ENCODE data around the gene SLC6A13. TPM values are rescaled to one million over a fixed set of nuclear protein-coding genes. Genes with fewer than 3 reads are reported as not detected.
A peak's percentile ranks its signal among the peaks of the same experiment; 100 is the strongest.

The SLC6A13 gene
- total RNA-seq, 2 experiments from 2014 or later, result 0.11 to 0.60 TPM

- no peak for DNase-seq
- intact Hi-C loops (cut with DNase I, micrococcal nuclease), result no loop called here
- H3K36me3 Mint-ChIP-seq (ENCODE audit: low read depth), result no peaks in the 10 kb centered on the region
- Histone ChIP-seq H3K9me3 (ENCODE audit: control insufficient read depth in 1 of 2, insufficient read depth in 1 of 2, low read length in 2 of 2) (peaks cover 0 to 5% of the 10 kb centered on the region in 2 experiments), H3K27ac (ENCODE audit: low read depth in 1 of 2, low read length in 2 of 2) (no peak overlapping the region), H3K36me3 (ENCODE audit: insufficient read depth, low read length) (no peaks in the 10 kb centered on the region), H3K27me3 (ENCODE audit: control insufficient read depth in 1 of 2, insufficient read depth in 2 of 2, low read length in 2 of 2) (peaks cover 14 to 31% of the 10 kb centered on the region in 2 experiments), H3K4me3 (ENCODE audit: low read length) (no peak overlapping the region), H3K4me1 (ENCODE audit: insufficient read depth, low read length) (no peaks in the 10 kb centered on the region)
- no peak for ATAC-seq (ENCODE audit: poor library complexity)
- POLR2A ChIA-PET, result no interaction called here
- H3K27ac Mint-ChIP-seq, result no peak overlapping the region
- TF ChIP-seq CTCF (IDR thresholded peaks at IDR 0.05), result no peak
- no peaks in the 10 kb centered on the region for H3K9me3 Mint-ChIP-seq
- peaks cover 35% of the 10 kb centered on the region for H3K27me3 Mint-ChIP-seq
- no peak overlapping the region for H3K4me3 Mint-ChIP-seq
- CTCF ChIA-PET, result no interaction called here
- H3K4me1 Mint-ChIP-seq (ENCODE audit: low read depth), result no peaks in the 10 kb centered on the region
These were observed 47.5 kb downstream of the SLC6A13 start for GRCh38 chr12:215116-215515.

- Mint-ChIP-seq H3K27me3 (peaks cover 40% of the 10 kb centered on the region), H3K4me1 (ENCODE audit: low read depth) (no peaks in the 10 kb centered on the region), H3K4me3 (no peak within 1 kb of the TSS), H3K27ac (no peak within 1 kb of the TSS), H3K36me3 (ENCODE audit: low read depth) (no peaks in the 10 kb centered on the region), H3K9me3 (no peaks in the 10 kb centered on the region)
- ChIA-PET CTCF (no interaction called here), POLR2A (no interaction called here)
- Histone ChIP-seq H3K27ac (ENCODE audit: low read depth in 1 of 2, low read length in 2 of 2) (no peak within 1 kb of the TSS), H3K4me1 (ENCODE audit: insufficient read depth, low read length) (no peaks in the 10 kb centered on the region), H3K36me3 (ENCODE audit: insufficient read depth, low read length) (no peaks in the 10 kb centered on the region), H3K27me3 (ENCODE audit: control insufficient read depth in 1 of 2, insufficient read depth in 2 of 2, low read length in 2 of 2) (peaks cover 14 to 31% of the 10 kb centered on the region in 2 experiments), H3K4me3 (ENCODE audit: low read length) (no peak within 1 kb of the TSS), H3K9me3 (ENCODE audit: control insufficient read depth in 1 of 2, insufficient read depth in 1 of 2, low read length in 2 of 2) (peaks cover 0 to 5% of the 10 kb centered on the region in 2 experiments)
- intact Hi-C loops (cut with DNase I, micrococcal nuclease), result no loop called here
- no peak for TF ChIP-seq CTCF (IDR thresholded peaks at IDR 0.05)
- peak in 1 of 14 experiments; percentile 29 for DNase-seq
- no peak for ATAC-seq (ENCODE audit: poor library complexity)
These were observed 48.5 kb downstream of the SLC6A13 start, which contains the start of gene SLC6A12 for GRCh38 chr12:214003-214741. TSS of gene SLC6A12 (minus strand) at chr12:214157. CDS start at chr12:209986, 4,171 bp downstream.

- no peak for DNase-seq
- no peak overlapping the region for H3K27ac Mint-ChIP-seq
- H3K9me3 Mint-ChIP-seq, result no peaks in the 10 kb centered on the region
- Histone ChIP-seq H3K9me3 (ENCODE audit: control insufficient read depth in 1 of 2, insufficient read depth in 1 of 2, low read length in 2 of 2) (peaks cover 0 to 5% of the 10 kb centered on the region in 2 experiments), H3K36me3 (ENCODE audit: insufficient read depth, low read length) (no peaks in the 10 kb centered on the region), H3K4me1 (ENCODE audit: insufficient read depth, low read length) (no peaks in the 10 kb centered on the region), H3K4me3 (ENCODE audit: low read length) (no peak overlapping the region), H3K27ac (ENCODE audit: low read depth in 1 of 2, low read length in 2 of 2) (no peak overlapping the region), H3K27me3 (ENCODE audit: control insufficient read depth in 1 of 2, insufficient read depth in 2 of 2, low read length in 2 of 2) (peaks cover 14 to 31% of the 10 kb centered on the region in 2 experiments)
- POLR2A ChIA-PET, result no interaction called here
- H3K4me3 Mint-ChIP-seq, result no peak overlapping the region
- H3K27me3 Mint-ChIP-seq, result peaks cover 46% of the 10 kb centered on the region
- no peaks in the 10 kb centered on the region for H3K4me1 Mint-ChIP-seq (ENCODE audit: low read depth)
- CTCF ChIA-PET, result no interaction called here
- no peak for ATAC-seq (ENCODE audit: poor library complexity)
- TF ChIP-seq CTCF (IDR thresholded peaks at IDR 0.05), result no peak
- intact Hi-C loops (cut with DNase I, micrococcal nuclease), result no loop called here
- no peaks in the 10 kb centered on the region for H3K36me3 Mint-ChIP-seq (ENCODE audit: low read depth)
These were observed 49.1 kb downstream of the SLC6A13 start for GRCh38 chr12:213527-213932.
